ENCODE measurements around the gene NEU4. TPM values are rescaled to one million over a fixed set of nuclear protein-coding genes. Genes with fewer than 3 reads are reported as not detected.
"Not testable (repeated sequence)": the region's sequence is repeated elsewhere in the genome, so short reads cannot be mapped to it uniquely, and the experiment has no call there.

Gene NEU4
- total RNA-seq, 1 donor from 2014 or later: not detected

DNA sequence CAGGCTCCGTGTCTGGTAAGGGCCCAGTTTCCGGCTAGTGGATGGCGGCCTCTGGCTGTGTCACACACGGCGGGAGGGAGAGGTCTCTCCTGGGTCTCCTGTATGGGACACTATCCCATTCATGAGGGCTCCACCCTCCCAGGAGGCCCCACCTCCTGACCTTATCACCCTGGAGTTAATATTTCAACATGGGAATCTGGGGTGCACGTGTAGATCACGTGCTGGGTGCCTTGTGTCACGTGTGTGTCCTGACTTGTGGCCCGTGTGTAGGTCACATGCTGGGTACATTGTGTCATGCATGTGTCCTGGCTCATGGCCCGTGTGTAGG is 9.9 kb downstream of the NEU4 start:
- no peak for TF ChIP-seq CTCF (IDR thresholded peaks at IDR 0.05)
- H3K4me3 ChIP-seq: no peak overlapping the region
- peaks cover 9% of the 10 kb centered on the region for H3K27me3 ChIP-seq
- H3K9me3 ChIP-seq: no peaks in the 10 kb centered on the region
- H3K36me3 ChIP-seq: no peaks in the 10 kb centered on the region
- H3K4me1 ChIP-seq: no peaks in the 10 kb centered on the region
- H3K27ac ChIP-seq: no peak overlapping the region
- DNase-seq (ENCODE audit: low spot score in 2 of 2): no peak
- intact Hi-C loops (cut with DNase I): no loop called here

- H3K4me1 ChIP-seq; H3K4me3 ChIP-seq; H3K36me3 ChIP-seq; H3K27me3 ChIP-seq; intact Hi-C loops (cut with DNase I); H3K27ac ChIP-seq; H3K9me3 ChIP-seq: not testable (repeated sequence)
- DNase-seq (ENCODE audit: low spot score in 2 of 2): peak in 1 of 2 donors; percentile 61
Measured at GRCh38 chr2:241819947-241820624, 11.1 kb downstream of the NEU4 start.

- Histone ChIP-seq H3K9me3 (no peaks in the 10 kb centered on the region), H3K4me3 (no peak overlapping the region), H3K4me1 (no peaks in the 10 kb centered on the region), H3K27ac (no peak overlapping the region), H3K36me3 (no peaks in the 10 kb centered on the region), H3K27me3 (peaks cover 9% of the 10 kb centered on the region)
- no peak for TF ChIP-seq CTCF (IDR thresholded peaks at IDR 0.05)
- no peak for DNase-seq (ENCODE audit: low spot score in 2 of 2)
- intact Hi-C loops (cut with DNase I): no loop called here
Measured at GRCh38 chr2:241820625-241821384, 11.8 kb downstream of the NEU4 start.

- Histone ChIP-seq H3K4me1 (no peaks in the 10 kb centered on the region), H3K4me3 (no peak overlapping the region), H3K9me3 (peaks cover 0 to 2% of the 10 kb centered on the region in 2 donors), H3K27me3 (peaks cover 9% of the 10 kb centered on the region), H3K27ac (no peak overlapping the region), H3K36me3 (no peaks in the 10 kb centered on the region)
- DNase-seq (ENCODE audit: low spot score in 2 of 2): peak in 1 of 2 donors; percentile 59
- intact Hi-C loops (cut with DNase I): no loop called here
- TF ChIP-seq CTCF (IDR thresholded peaks at IDR 0.05): no peak
Measured at GRCh38 chr2:241821460-241822263, 12.7 kb downstream of the NEU4 start.

DNA sequence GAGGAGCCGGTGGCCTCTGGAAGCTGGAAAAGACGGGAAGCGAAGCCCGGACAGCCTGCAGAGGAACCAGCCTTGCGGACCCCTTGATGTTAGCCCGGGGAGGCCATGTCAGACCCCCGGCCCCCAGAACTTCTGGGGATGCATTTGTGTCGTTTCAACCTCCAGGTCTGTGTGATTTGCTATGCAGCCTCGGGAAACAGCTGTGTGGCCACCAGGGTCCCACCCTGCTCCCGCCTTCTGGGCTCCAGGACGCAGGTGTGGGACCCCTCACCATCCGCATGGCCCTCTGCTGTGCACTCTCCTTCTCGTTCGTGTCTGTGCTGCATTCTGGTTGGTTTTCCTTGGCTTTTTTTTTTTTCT is 13.3 kb downstream of the NEU4 start:
- TF ChIP-seq CTCF (IDR thresholded peaks at IDR 0.05): no peak
- no peak overlapping the region for H3K4me3 ChIP-seq
- no peak for DNase-seq (ENCODE audit: low spot score in 2 of 2)
- H3K27ac ChIP-seq: no peak overlapping the region
- H3K4me1 ChIP-seq: no peaks in the 10 kb centered on the region
- no peaks in the 10 kb centered on the region for H3K36me3 ChIP-seq
- H3K27me3 ChIP-seq: peaks cover 9% of the 10 kb centered on the region
- H3K9me3 ChIP-seq: peaks cover 0 to 7% of the 10 kb centered on the region in 2 donors
- intact Hi-C loops (cut with DNase I): no loop called here

GRCh38 chr2:241823531-241824437 is 14.8 kb downstream of the NEU4 start:
- intact Hi-C loops (cut with DNase I); H3K27me3 ChIP-seq; H3K4me1 ChIP-seq; DNase-seq (ENCODE audit: low spot score in 2 of 2); H3K27ac ChIP-seq; H3K36me3 ChIP-seq; H3K4me3 ChIP-seq: not testable (repeated sequence)
- peaks cover 0 to 14% of the 10 kb centered on the region in 2 donors for H3K9me3 ChIP-seq
